ENCODE results near the gene ZYX. TPM values are rescaled to one million over a fixed set of nuclear protein-coding genes. Genes with fewer than 3 reads are reported as not detected.

ZYX gene
- total and polyA plus RNA-seq, 9 donors = 44.2 to 282 (median 167) TPM

DNA sequence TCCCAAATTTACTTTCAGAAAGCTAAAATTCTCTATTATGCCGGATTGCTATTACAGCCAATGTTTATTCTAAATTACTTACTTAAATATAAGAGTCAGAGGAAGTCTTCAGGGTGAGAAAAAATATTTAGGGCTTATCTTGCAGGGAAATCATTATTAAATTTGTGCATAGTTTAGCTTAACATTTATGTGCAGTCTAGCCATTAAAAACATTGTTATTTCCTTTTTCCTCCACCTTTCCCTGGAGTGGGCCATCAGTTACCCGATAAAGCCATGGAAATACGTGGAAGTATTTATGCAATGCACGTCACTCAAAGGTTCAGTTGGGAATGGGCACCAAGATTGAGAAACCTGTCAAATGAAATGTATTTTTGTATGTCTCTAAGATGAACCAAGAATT lies 52.6 kb downstream of the ZYX start:
- Histone ChIP-seq H3K4me1 (ENCODE audit: insufficient read depth) (no peaks in the 10 kb centered on the region), H3K27me3 (no peaks in the 10 kb centered on the region), H3K27ac (no peak overlapping the region), H3K9me3 (no peaks in the 10 kb centered on the region), H3K4me3 (no peak overlapping the region), H3K36me3 (no peaks in the 10 kb centered on the region)
- intact Hi-C loops (cut with DNase I) = no loop called here
- DNase-seq = no peak
- TF ChIP-seq EP300 (IDR thresholded peaks at IDR 0.05) = no peak
- 87 to 90% (median 87%) methylated on average over 4 of the region's 4 CpGs for WGBS, 3 donors

GRCh38 chr7:143434660-143435059 lies 53.5 kb downstream of the ZYX start:
- DNase-seq = no peak
- WGBS, 3 donors = 73 to 78% (median 73%) methylated on average over 9 of the region's 9 CpGs

DNA sequence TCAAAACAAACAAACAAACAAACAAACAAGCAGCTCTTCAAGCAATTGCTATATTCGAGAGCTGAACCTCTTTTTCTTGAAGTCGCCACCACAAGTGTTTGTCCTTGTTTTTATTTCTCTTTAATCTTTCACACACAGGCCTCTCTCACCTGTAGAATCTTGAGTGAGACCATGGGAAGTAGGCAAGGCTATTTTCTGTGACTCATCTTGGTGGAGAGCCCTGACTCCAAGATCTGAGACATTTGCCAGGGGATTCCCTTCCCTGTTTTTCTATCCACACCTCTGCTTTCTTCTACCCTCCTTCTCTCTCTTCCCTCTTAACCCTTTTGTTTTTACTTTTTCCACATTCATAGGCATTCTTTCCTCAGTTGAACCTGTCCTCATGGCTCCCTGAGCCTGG lies 54.1 kb downstream of the ZYX start:
- TF ChIP-seq POLR2A (IDR thresholded peaks at IDR 0.05) (no peak), EP300 (IDR thresholded peaks at IDR 0.05) (no peak)
- TF ChIP-seq, protein P1, sequence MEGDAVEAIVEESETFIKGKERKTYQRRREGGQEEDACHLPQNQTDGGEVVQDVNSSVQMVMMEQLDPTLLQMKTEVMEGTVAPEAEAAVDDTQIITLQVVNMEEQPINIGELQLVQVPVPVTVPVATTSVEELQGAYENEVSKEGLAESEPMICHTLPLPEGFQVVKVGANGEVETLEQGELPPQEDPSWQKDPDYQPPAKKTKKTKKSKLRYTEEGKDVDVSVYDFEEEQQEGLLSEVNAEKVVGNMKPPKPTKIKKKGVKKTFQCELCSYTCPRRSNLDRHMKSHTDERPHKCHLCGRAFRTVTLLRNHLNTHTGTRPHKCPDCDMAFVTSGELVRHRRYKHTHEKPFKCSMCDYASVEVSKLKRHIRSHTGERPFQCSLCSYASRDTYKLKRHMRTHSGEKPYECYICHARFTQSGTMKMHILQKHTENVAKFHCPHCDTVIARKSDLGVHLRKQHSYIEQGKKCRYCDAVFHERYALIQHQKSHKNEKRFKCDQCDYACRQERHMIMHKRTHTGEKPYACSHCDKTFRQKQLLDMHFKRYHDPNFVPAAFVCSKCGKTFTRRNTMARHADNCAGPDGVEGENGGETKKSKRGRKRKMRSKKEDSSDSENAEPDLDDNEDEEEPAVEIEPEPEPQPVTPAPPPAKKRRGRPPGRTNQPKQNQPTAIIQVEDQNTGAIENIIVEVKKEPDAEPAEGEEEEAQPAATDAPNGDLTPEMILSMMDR (IDR thresholded peaks at IDR 0.05) = no peak

More at GRCh38 chr7:143434660-143435059, 53.5 kb downstream of the ZYX start:
- H3K36me3 ChIP-seq = no peaks in the 10 kb centered on the region
- no peak overlapping the region for H3K4me3 ChIP-seq
- H3K9me3 ChIP-seq = no peaks in the 10 kb centered on the region
- no peaks in the 10 kb centered on the region for H3K27me3 ChIP-seq
- H3K27ac ChIP-seq = no peak overlapping the region
- H3K4me1 ChIP-seq (ENCODE audit: insufficient read depth) = no peaks in the 10 kb centered on the region
- TF ChIP-seq EP300 (IDR thresholded peaks at IDR 0.05) (no peak), POLR2A (IDR thresholded peaks at IDR 0.05) (no peak)
- TF ChIP-seq, protein P1 (IDR thresholded peaks at IDR 0.05) = no peak
- intact Hi-C loops (cut with DNase I) = no loop called here

GRCh38 chr7:143436325-143436946 lies 55.3 kb downstream of the ZYX start:
- intact Hi-C loops (cut with DNase I) = no loop called here
- TF ChIP-seq, protein P1 (IDR thresholded peaks at IDR 0.05) = no peak
- TF ChIP-seq EP300 (IDR thresholded peaks at IDR 0.05) = no peak
- no peak for TF ChIP-seq POLR2A (IDR thresholded peaks at IDR 0.05)
- Histone ChIP-seq H3K4me3 (no peak overlapping the region), H3K27ac (no peak overlapping the region), H3K4me1 (ENCODE audit: insufficient read depth) (no peaks in the 10 kb centered on the region), H3K36me3 (no peaks in the 10 kb centered on the region), H3K27me3 (no peaks in the 10 kb centered on the region), H3K9me3 (no peaks in the 10 kb centered on the region)
- 89 to 92% (median 89%) methylated on average over 3 of the region's 3 CpGs for WGBS, 3 donors
- DNase-seq = no peak

More for the DNA sequence above, 54.1 kb downstream of the ZYX start:
- H3K4me1 ChIP-seq (ENCODE audit: insufficient read depth) = no peaks in the 10 kb centered on the region
- H3K4me3 ChIP-seq = no peak overlapping the region
- H3K9me3 ChIP-seq = no peaks in the 10 kb centered on the region
- no peak for DNase-seq
- 85 to 99% (median 95%) methylated on average over 2 of the region's 2 CpGs for WGBS, 3 donors
- no peak overlapping the region for H3K27ac ChIP-seq
- no peaks in the 10 kb centered on the region for H3K36me3 ChIP-seq
- intact Hi-C loops (cut with DNase I) = no loop called here
- H3K27me3 ChIP-seq = no peaks in the 10 kb centered on the region

DNA sequence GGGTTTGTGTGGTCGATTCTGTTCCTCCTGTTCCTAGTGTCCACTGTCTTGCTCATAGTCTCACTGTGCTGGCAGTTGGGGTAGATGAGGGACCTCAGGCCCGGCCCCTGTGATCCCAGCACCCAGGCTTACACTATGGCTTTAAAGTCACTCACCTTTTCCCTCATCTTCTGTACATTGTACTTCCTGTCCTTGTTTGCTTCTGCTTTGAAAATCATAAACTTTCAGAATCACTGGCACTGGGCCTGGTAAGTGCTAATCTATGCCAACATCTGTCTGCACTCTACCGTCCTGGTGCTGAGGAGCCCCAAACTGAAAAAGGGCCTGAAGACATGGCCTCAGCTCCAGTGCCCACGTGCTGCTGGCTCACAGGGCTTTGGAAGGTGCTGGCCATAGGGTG lies 56.4 kb downstream of the ZYX start:
- Histone ChIP-seq H3K27me3 (no peaks in the 10 kb centered on the region), H3K9me3 (no peaks in the 10 kb centered on the region), H3K4me1 (ENCODE audit: insufficient read depth) (no peaks in the 10 kb centered on the region), H3K27ac (no peak overlapping the region), H3K36me3 (no peaks in the 10 kb centered on the region), H3K4me3 (no peak overlapping the region)
- intact Hi-C loops (cut with DNase I) = no loop called here
- TF ChIP-seq, protein P1 (IDR thresholded peaks at IDR 0.05) = no peak
- no peak for TF ChIP-seq EP300 (IDR thresholded peaks at IDR 0.05)
- no peak for TF ChIP-seq POLR2A (IDR thresholded peaks at IDR 0.05)
- 61 to 73% (median 72%) methylated on average over 4 of the region's 4 CpGs for WGBS, 3 donors
- no peak for DNase-seq
